T follicular helper cell (primary cell): ENCODE data around the gene DQX1.

Experiments used
- DNase-seq: peaks from one replicate; pipeline ENCODE4 v3.0.0-alpha.2; 2020; ENCODE audit warnings: low read depth

The DQX1 gene

DNA sequence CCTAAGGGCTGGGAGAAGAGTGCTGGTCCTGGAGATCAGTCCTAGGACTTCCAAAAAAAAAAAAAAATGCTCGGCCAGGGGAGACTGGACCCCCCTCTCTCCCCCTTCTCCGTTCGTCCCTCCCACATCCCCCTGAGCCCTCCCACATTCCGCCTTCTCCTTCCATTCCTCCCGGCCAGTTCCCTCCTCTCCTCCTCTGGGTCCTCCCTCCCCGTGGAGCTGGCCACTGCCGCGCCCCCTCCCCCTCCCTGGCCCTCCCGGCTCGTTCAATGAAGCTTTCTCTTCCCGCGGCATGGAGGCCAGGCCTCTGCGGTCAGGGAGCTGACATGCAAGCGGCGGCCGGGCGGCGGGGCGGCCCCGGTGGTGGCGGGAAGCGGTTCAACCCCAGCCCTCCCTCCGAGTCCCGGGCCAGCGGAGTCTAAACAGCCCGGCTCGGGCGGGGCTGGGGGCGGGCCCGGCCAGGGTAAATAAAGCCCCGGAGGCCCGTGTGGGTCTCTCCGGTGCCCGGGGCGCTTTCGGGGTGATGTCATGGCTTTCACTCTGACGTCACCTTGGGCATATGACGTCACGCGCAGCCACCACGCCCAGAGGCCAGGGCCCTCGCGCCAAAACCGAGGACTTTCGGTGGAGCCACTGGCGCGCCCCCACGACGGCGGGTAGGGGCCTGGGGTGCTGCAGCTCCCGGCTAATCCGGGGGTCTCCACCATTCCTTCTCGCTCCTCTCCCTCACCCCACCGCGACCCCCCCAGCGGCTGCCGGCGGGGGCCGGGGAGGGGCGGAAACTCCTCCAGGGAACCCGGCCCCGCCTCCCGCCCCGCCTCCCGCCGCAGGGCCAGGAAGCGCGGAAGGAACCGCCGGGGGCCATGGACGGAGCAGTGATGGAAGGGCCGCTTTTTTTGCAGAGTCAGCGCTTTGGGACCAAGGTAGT is 28.1 kb upstream of the DQX1 start, which contains the start of the genes DOK1 and LOXL3:
Gene DOK1 (plus strand): TSS at position 829 of the 928 bp plus-strand sequence. CDS start 35 bp downstream, at position 864.
Gene LOXL3 (minus strand): TSS at position 51 of the 928 bp plus-strand sequence. CDS start 1,308 bp downstream, outside the sequence.
- peak; percentile 70 for DNase-seq

GRCh38 chr2:74552914-74553811 is 27.1 kb upstream of the DQX1 start:
- DNase-seq, result no peak

GRCh38 chr2:74551942-74552913 is 26.2 kb upstream of the DQX1 start:
- DNase-seq, result no peak

DNA sequence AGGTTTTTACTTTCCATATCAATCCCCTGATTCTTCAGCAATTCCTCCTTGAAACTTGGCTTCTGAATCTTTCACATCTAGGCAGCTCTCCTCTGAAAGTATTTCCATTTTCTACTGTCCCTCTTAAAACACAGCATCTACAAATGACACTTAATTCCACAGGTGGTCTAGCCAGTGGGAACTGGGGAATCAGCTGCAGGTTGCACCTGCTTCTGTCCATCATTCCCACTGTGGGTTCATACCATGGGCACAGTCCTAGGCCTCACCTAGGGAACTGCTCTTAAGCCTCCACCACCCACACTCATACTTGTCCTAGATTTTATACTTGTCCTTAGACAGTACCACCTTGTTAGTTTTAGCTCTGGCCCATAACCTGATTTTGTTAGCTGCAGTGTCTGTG is 25.5 kb upstream of the DQX1 start:
- no peak for DNase-seq

DNA sequence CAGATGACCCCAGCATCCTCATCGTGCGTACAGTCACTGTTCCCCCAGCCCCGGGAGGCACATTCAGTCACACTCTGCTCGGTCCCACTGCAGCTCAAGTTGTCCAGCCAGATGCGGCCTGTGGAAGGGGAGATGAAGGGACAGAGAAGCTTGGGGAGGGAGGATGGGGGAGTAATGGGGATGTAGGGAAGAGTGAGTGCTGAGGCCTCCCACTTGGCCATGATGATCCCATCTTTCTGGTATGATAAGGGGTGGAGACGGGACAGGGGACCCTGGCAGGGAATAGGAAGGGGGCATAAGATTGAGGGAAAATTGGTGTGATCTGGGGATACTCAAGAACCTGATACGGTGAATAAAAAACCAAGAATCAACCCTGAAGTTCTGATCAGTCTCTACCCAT is 24.2 kb upstream of the DQX1 start:
- DNase-seq, result no peak

DNA sequence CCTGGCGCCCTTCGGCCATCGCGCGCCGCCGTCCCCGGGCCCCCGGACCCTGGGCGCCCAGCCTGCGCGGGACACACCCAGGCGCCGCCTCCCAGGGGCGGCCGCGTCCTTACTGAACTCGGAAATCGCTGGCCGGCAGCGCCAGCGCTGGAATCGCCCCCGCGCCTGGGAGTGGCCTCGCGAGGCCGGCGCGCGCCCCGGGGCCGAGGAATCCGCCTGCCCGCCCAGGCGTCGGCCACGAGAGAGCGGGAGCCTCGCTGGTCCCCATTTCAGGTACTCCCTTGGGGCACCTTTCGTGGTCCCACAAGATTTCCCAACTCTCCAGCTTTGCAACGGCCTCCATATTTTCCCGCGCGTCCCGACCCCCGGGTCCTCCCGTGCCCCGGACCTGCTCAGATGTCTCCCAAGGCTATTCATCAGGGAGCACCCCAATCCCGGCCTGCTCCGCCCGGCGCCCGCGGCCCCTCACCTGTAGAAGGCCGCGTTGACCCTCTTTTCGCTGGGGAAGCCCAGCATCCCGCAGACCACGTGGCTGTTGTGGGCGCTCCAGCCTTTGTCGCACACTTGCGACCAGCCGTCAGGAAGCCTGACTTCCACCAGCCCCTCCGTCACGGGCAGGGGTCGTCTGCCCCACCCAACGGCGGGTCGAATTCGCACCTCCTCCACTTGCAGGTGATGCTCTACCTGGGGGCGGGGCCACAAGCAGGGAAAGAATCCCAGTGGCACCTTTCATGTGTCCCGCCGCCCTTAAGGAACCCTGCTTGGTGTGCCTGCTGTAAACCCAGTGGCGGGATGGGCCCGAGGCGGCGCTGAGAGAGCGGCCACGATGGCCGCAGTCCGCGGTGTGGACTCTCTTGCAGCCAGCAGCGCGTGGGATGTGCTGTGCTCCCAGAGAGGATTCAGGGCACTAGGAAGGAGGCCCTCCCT is 23.1 kb upstream of the DQX1 start:
- no peak for DNase-seq

DNA sequence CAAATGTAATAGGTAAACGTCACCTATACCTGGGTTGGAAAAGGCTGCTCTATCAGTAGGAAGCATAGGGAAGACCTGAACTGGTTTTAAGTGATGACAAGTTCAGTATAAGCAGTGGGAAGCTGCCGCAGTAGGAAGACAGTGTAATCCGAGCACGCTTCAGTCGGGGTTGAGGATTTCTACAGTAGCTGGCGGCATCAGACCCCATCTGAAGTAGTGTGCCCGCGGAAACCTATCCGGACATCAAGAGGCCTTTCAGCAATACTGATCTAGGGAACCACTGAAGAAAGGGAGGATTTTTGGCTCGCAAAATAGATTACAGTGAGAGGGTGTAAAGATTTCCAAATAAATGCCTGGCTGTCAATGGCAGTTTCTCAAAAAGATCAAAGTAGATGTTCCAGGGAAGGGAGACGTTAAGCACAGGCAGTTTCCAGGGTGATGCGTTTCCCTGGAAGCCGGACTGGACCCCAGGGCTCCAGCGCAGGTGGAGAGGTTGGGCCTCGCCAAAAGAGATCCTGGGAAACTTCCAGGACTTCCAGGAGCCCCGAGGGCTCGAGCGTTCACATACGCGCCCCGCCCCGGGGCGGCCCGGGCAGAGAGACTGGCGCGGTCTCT is 22.4 kb upstream of the DQX1 start:
- no peak for DNase-seq

DNA sequence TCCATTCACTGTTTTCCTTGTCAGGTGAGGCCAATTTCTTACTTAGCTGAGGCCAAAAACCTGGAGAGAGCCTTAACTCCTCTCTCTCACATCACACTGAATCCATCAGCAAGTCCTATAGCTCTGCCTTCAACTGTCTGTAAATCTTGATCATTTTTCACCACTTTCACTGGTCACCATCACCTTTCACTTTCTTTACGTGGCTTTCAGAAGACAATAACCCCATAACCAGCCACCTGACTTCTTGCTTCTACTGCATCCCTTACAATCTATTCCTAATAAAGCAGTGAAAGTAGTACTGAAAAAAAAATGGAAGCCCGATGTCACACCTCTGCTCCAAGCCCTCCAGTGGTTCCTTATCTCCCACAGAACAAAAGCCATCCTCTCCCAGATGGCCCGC is 20.0 kb upstream of the DQX1 start:
- no peak for DNase-seq

- DNase-seq, result no peak
Measured at GRCh38 chr2:74544634-74545033, 18.6 kb upstream of the DQX1 start.

DNA sequence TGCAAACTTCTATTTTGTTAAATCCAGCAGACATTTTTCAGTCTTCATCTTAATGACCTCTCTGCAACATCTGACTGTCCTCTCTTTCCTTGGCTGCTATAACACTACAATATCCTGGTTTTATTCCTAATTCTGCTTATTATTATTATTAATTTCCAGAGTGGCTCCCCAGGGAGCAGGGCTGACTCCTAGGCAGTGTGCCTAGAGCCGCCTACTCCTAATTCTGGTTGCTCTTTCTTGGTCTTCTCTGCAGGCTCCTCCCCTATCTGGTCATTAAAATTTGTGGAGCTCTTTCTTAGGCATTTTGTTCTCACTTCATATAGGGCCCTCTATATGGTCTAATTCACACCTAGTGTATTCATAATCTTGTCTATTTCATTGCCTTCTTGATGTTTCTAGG is 16.9 kb upstream of the DQX1 start:
- DNase-seq, result no peak

DNA sequence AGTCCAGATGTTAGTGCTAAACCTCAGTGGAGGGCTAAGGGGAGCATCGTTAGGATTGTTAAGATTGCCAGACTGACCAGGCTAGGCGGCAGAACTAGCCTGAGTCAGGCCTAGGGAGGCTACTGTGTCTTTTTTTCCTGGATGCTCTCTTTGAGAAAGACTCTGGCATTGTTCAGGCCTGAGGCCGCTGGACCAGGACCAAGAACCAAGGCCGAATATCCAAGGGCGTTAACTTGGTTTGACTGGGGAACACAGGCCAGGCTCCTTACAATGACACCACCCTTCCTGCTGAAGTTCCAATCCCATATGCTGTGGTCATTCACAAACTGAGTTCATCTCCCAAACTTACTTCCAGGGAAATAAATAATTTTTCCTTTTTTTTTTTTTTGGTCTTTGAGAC is 14.3 kb upstream of the DQX1 start:
- DNase-seq, result no peak

GRCh38 chr2:74538881-74539339 is 12.9 kb upstream of the DQX1 start:
- no peak for DNase-seq

DNA sequence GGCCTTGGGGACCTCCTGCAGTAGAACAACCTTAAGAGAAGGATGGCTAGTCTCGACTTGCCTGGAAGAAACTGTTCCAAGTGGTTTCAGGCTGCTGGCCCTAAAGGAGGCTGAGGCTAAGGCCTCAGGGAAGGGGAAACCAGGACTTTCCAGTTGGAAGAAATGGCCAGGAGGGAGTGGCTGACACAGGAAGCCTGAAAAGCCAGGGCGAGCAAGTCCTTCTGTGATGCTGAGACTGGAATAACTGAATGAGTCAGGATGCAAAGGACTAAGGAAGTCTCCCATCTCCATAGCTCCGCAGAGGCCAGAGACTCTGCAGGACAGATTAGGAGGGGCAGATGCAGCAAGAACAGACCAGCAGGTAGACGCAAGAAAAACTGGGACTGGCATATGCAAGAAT is 11.1 kb upstream of the DQX1 start:
- no peak for DNase-seq

DNA sequence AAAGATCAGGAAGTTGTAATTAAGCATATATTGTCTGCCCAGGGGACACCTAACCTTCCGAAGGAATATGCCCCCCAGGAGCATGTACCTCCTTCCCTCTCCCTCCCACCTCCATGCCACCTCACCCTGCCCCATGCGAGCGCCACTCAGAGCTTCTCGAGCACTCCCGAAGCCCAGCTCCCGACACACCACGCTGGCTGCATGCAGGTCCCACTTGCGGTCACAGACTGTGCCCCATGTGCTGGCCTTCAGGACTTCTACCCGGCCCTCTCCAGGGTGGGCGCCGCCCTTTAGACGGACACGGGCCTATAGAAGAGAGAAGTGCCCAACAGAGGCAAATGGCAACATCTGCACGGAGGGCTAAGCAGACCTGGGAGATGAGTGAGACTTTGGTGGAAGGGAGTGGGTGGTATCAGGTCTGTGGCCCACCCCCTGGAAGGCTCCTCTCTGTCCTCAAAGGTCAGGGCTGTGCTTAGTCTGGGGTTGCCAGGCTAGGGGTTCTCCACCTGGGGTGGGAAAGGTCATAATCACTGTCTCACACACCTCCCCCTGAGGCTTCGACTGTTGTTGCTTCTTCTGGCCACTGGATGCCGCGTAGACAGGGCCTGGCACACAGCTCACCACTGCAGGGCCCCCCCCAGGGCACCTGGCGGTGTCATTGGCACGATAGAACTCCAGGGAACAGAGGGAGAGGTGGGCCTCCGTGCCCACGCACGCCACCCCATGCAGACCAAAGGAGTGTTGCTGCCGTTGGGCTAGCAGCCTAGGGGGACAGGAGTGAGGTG is 10.3 kb upstream of the DQX1 start:
- DNase-seq, result no peak

- no peak for DNase-seq
Measured at GRCh38 chr2:74535440-74535965, 9.5 kb upstream of the DQX1 start.

- DNase-seq, result no peak
Measured at GRCh38 chr2:74534411-74534810, 8.4 kb upstream of the DQX1 start.

DNA sequence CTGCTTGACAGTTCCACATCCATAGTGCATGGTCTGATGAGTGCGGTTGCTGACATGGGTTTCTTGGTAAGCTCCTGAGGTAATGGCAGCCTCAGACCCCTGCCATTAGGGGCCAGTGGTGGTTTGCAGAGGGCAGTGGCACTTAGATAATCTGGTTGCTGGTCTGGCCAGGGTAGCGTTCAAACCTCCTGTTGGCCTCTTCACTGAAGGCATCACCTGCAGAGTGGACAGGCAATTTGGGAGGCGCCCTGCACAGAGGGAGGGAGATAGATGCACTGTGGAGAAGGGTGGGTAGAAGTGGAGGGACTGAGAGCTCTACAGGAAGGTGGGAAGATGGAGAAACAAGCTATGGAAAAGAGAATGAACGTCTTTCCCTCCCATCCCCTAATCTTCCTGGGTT is 7.4 kb upstream of the DQX1 start:
- no peak for DNase-seq

DNA sequence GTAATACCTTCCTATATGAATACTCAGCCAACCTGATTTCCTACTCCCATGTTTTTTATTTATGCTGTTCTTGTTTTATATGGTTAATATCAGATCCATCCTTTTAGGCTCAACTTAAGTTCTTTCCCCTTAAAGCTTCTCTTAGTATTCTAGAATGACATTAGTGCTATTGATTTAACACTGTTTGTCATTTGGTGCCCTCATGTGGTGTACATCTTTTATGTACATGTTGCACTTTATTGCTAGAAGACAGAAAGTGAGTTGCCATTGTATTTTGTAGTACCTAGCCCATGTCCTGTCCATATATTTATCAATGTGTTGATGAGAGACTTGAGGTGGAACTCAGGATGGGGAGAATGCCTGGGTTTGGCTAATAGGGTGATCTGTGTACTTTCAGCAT is 6.2 kb upstream of the DQX1 start:
- no peak for DNase-seq

- no peak for DNase-seq
Measured at GRCh38 chr2:74531666-74532065, 5.6 kb upstream of the DQX1 start.
